Fibroblast of the aortic adventitia (primary cell): ENCODE data around the gene CAPSL. TPM values are rescaled to one million over a fixed set of nuclear protein-coding genes. Genes with fewer than 3 reads are reported as not detected.

Source experiments
- DNase-seq: peaks from one replicate; pipeline ENCODE4 v3.0.0-alpha.2; 2010; ENCODE audit warnings: low read depth
- H3K4me3 ChIP-seq: 2 replicates; pipeline ENCODE4 v1.5.1; 2011; ENCODE audit warnings: low read depth, mild to moderate bottlenecking, control low read depth, low read length, moderate library complexity
- CTCF ChIP-seq: IDR thresholded peaks from 2 replicates; pipeline ENCODE4 v1.5.1; 2011; ENCODE audit warnings: mild to moderate bottlenecking, low read length, control low read depth, inconsistent platforms; ENCODE audit not compliant: insufficient read depth
- total RNA-seq: library from RNA; depleted of rRNA; stranded (reverse); fragments of >200 nt; gene quantifications from 2 replicates; pipeline ENCODE4 v1.2.3, GENCODE V29; 2012; ENCODE audit warnings: low replicate concordance

The CAPSL gene
- total RNA-seq, 1 donor = not detected

- no peak for TF ChIP-seq CTCF
- no peak for DNase-seq
Observed at GRCh38 chr5:35878079-35878478, 60.3 kb downstream of the CAPSL start.

GRCh38 chr5:35877655-35878054 is 60.8 kb downstream of the CAPSL start:
- H3K4me3 ChIP-seq = no peak overlapping the region
- no peak for DNase-seq
- TF ChIP-seq CTCF = no peak

More at GRCh38 chr5:35878079-35878478, 60.3 kb downstream of the CAPSL start:
- H3K4me3 ChIP-seq = no peak overlapping the region

GRCh38 chr5:35876922-35877321 is 61.5 kb downstream of the CAPSL start:
- TF ChIP-seq CTCF = no peak
- no peak overlapping the region for H3K4me3 ChIP-seq
- DNase-seq = peak; percentile 65

GRCh38 chr5:35876454-35876853 is 62.0 kb downstream of the CAPSL start:
- no peak overlapping the region for H3K4me3 ChIP-seq
- no peak for DNase-seq
- TF ChIP-seq CTCF = no peak

GRCh38 chr5:35870605-35871004 is 67.8 kb downstream of the CAPSL start:
- DNase-seq = no peak
- no peak overlapping the region for H3K4me3 ChIP-seq
- no peak for TF ChIP-seq CTCF

- no peak for DNase-seq
- TF ChIP-seq CTCF = no peak
- H3K4me3 ChIP-seq = no peak overlapping the region
Observed at GRCh38 chr5:35869685-35870277, 68.6 kb downstream of the CAPSL start.

GRCh38 chr5:35867998-35868397 is 70.4 kb downstream of the CAPSL start:
- H3K4me3 ChIP-seq = no peak overlapping the region
- no peak for TF ChIP-seq CTCF
- DNase-seq = no peak
